Lung (tissue), 12 donors: Measurements from ENCODE around the gene MPZL2. TPM values are rescaled to one million over a fixed set of nuclear protein-coding genes. Genes with fewer than 3 reads are reported as not detected.
A peak's percentile ranks its signal among the peaks of the same experiment; 100 is the strongest.

Experiments
- ATAC-seq: fragments of 200-7000 bp; cut with Tn5 transposase; one replicate; pipeline ENCODE4 v1.9.1; 2020; ENCODE audit warnings: moderate number of reproducible peaks; ENCODE audit not compliant: insufficient read depth, low FRiP score
- DNase-seq, 3 donors: peaks; one replicate each; pipeline ENCODE4 v3.0.0-alpha.2; 2013 to 2017
- H3K27ac ChIP-seq, 2 donors: one replicate each; pipeline ENCODE4 v1.5.1; 2013; ENCODE audit warnings: mild to moderate bottlenecking in 2 of 2, moderate library complexity in 2 of 2, control low read depth in 1 of 2, inconsistent platforms in 1 of 2, low read depth in 1 of 2, low read length in 1 of 2
- H3K27me3 ChIP-seq, 3 donors: one replicate each; pipeline ENCODE4 v1.5.1; 2013; ENCODE audit warnings: low read length in 2 of 3; ENCODE audit not compliant: control insufficient read depth in 3 of 3, insufficient read depth in 3 of 3
- H3K36me3 ChIP-seq, 4 donors: one replicate each; pipeline ENCODE4 v1.5.1; 2013; ENCODE audit warnings: low read length in 4 of 4, mild to moderate bottlenecking in 1 of 4, moderate library complexity in 1 of 4; ENCODE audit not compliant: control insufficient read depth in 4 of 4, insufficient read depth in 4 of 4
- H3K4me1 ChIP-seq, 5 donors: one replicate each; pipeline ENCODE4 v1.5.1; 2013; ENCODE audit warnings: low read length in 5 of 5, mild to moderate bottlenecking in 2 of 5, moderate library complexity in 1 of 5; ENCODE audit not compliant: control insufficient read depth in 5 of 5, insufficient read depth in 5 of 5
- H3K4me3 ChIP-seq: one replicate; pipeline ENCODE4 v1.5.1; 2013; ENCODE audit warnings: mild to moderate bottlenecking, control low read depth, moderate library complexity
- H3K9ac ChIP-seq, 2 donors: one replicate each; pipeline ENCODE4 v1.5.1; 2013; ENCODE audit warnings: low read length in 2 of 2, control low read depth in 1 of 2; ENCODE audit not compliant: insufficient read depth in 1 of 2
- H3K9me3 ChIP-seq, 4 donors: one replicate each; pipeline ENCODE4 v1.5.1; 2013; ENCODE audit warnings: low read length in 3 of 4, mild to moderate bottlenecking in 1 of 4, moderate library complexity in 1 of 4; ENCODE audit not compliant: control insufficient read depth in 4 of 4, insufficient read depth in 3 of 4
- WGBS, 2 donors: extraction: QIAGEN DNeasy Blood & Tissue Kit; methylation state at CpG; one replicate each; pipeline ENCODE4 v1.1.7; 2013; 5-methylcytosine and 5-hydroxymethylcytosine counted together
- polyA plus RNA-seq, 2 donors: library from polyadenylated mRNA; stranded (reverse); fragments of 200-250 nt; gene quantifications; one replicate each; pipeline ENCODE4 v1.2.1, GENCODE V29; 2013
- total RNA-seq, 2 donors: library from RNA; depleted of rRNA in 1 of 2; stranded (reverse); fragments of >200 nt in 1 of 2; gene quantifications; one replicate each; pipeline ENCODE4 v1.2.1, GENCODE V29; 2014 to 2021
- TF ChIP-seq, protein P1 (sequence below): IDR thresholded peaks from 2 replicates; pipeline ENCODE4 v1.5.1; 2012; ENCODE audit warnings: mild to moderate bottlenecking; ENCODE audit errors: control extremely low read depth, extremely low read depth
- donor health status: control.
- donor health status: control.
- donor health status: Bipolar disorder and iron deficiency.
- donor health status: healthy.
- donor health status: DM: yes; HTN: yes; CAD: no.

The MPZL2 gene
- total and polyA plus RNA-seq, 4 donors, result 87.2 to 143 (median 118) TPM

DNA sequence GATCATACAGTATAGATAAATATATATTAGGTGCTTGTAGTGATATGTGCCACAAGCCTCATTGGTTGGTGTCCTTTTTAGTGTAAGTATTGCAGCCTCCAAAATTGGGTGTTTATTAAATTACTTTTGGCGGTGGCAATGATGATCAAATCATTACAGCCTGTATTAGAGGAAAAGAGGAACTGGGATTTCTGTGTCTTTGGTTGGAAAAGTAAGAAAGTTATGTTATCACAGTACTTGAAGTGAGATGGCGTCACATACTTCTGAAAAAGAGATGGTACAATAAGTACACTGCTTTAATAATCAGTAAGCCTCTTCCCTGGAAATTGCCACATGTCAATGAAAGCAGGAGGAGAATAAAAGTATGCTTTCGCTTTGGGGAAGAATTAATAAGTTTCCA, 11.4 kb downstream of the MPZL2 start:
- 51 to 54% methylated on average over 3 of the region's 3 CpGs for WGBS, 2 donors

DNA sequence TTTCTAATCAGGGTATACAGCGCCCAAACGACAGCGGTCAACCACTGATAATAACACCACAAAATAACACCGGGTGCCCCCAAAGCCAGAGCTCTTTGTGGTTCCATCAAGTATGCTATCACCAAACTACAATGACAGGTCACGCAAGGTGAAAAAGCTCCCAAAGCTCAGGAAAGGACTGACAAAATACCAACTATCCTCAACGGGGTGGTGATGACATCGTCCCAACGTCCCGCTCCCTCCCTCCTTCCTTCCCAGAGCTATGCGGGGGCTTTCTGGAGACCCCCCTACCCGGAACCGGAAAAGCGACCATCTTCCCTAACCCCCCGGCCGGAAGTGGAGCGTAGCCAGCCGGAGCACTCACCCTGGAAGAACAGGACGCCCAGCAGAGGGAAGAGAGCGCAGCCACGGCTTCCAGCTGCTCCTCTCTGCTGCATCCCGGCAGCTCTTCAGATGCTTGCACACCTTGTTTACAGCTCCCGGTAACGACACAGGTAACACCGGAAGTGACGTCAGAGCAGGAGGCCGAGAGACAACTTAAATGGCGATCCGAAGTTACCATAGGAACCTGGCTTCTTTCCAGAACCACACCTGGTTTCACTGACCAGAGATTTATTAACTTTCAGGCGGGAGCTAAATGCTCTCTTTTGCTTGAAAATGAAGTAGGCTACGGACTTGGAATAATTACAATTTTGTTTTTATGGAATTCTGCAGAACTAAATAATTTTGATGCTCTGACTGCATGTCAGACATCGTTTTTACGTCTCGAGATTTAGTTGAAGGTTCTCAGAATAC, 12.0 kb downstream of the MPZL2 start, which contains the start of gene MPZL3:
Gene MPZL3, minus strand, starts transcription at position 508 of the 795 bp plus-strand sequence. Its CDS starts 71 bp downstream, at position 437.
- Histone ChIP-seq H3K9me3 (no peaks in the 10 kb centered on the region), H3K27ac (peak within 1 kb of the TSS; percentile 11 to 96), H3K4me1 (peaks cover 0 to 3% (median 0%) of the 10 kb centered on the region in 5 donors), H3K36me3 (peaks cover 0 to 3% (median 0%) of the 10 kb centered on the region in 4 donors), H3K9ac (peak within 1 kb of the TSS; percentile 59 to 86), H3K4me3 (peak within 1 kb of the TSS; percentile 78), H3K27me3 (peaks cover 0 to 20% (median 18%) of the 10 kb centered on the region in 3 donors)
- DNase-seq (peak; percentile 89 to 95 (median 93)), ATAC-seq (peak; percentile 55)
- WGBS, 2 donors, result 2 to 3% methylated on average over 33 of the region's 33 CpGs
- TF ChIP-seq, protein P1, sequence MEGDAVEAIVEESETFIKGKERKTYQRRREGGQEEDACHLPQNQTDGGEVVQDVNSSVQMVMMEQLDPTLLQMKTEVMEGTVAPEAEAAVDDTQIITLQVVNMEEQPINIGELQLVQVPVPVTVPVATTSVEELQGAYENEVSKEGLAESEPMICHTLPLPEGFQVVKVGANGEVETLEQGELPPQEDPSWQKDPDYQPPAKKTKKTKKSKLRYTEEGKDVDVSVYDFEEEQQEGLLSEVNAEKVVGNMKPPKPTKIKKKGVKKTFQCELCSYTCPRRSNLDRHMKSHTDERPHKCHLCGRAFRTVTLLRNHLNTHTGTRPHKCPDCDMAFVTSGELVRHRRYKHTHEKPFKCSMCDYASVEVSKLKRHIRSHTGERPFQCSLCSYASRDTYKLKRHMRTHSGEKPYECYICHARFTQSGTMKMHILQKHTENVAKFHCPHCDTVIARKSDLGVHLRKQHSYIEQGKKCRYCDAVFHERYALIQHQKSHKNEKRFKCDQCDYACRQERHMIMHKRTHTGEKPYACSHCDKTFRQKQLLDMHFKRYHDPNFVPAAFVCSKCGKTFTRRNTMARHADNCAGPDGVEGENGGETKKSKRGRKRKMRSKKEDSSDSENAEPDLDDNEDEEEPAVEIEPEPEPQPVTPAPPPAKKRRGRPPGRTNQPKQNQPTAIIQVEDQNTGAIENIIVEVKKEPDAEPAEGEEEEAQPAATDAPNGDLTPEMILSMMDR, result no peak

More for the DNA sequence above, 11.4 kb downstream of the MPZL2 start:
- TF ChIP-seq, protein P1, result no peak
- DNase-seq, result peak in 1 of 3 donors; percentile 18
- Histone ChIP-seq H3K9me3 (no peaks in the 10 kb centered on the region), H3K27me3 (peaks cover 0 to 16% (median 14%) of the 10 kb centered on the region in 3 donors), H3K27ac (no peak overlapping the region), H3K9ac (peak overlapping the region in 1 of 2 donors; percentile 40), H3K36me3 (peaks cover 0 to 3% (median 0%) of the 10 kb centered on the region in 4 donors), H3K4me3 (no peak overlapping the region), H3K4me1 (peaks cover 0 to 3% (median 0%) of the 10 kb centered on the region in 5 donors)
- ATAC-seq, result no peak

DNA sequence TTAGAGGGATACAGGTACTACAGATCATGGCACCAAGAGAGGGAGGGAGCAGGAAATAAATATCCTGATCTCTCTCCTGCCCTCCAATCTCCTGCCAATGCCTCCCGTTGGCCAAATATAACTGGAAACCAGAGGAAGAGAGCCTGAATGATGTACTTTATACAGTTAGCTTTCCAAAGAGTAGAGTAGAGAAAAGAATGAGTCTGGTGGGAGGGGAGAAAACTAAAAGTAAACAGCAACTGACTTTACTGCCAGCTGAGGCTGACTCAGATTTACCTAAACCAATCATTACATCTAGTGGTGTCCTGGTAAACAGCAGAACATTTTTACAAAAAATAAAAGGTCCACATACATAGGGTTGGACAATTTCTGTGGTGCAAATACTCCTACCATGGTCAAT, 17.1 kb downstream of the MPZL2 start:
- DNase-seq (no peak), ATAC-seq (peak; percentile 50)
- TF ChIP-seq, protein P1, result no peak
- no peak overlapping the region for H3K4me3 ChIP-seq
- H3K4me1 ChIP-seq, result peaks cover 0 to 5% (median 0%) of the 10 kb centered on the region in 5 donors
- H3K27ac ChIP-seq, result peak overlapping the region in 1 of 2 donors; percentile 79
- H3K27me3 ChIP-seq, result peaks cover 0 to 36% (median 32%) of the 10 kb centered on the region in 3 donors
- H3K9ac ChIP-seq, result no peak overlapping the region
- WGBS, 2 donors, result 32 to 84% methylated on average over 1 of the region's 1 CpG
- no peaks in the 10 kb centered on the region for H3K36me3 ChIP-seq
- no peaks in the 10 kb centered on the region for H3K9me3 ChIP-seq
